ENCODE measurements around the gene HOXC11.

HOXC11 gene

GRCh38 chr12:54022960-54023884, 50.3 kb downstream of the HOXC11 start:
- DNase-seq (ENCODE audit: low spot score), result no peak

DNA sequence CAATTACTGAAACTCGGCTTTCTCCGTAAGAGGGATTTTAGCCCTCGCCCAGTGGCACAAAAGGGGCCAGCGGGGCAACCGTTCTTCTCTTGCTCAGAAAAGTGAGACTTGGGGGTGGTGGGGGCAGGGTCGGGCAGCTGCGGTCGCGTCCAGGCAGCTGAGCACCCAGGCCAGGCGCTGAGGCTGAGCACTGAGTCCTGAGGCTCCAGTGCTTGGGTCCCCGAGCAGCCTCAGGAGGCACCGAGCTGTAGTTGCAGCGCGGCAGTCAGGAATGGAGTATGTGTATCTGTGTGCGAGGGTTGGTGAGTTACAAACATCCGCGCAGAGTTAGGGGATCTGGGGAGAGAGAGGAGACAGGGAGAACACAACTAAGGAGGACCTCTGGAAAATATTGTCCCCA, 51.2 kb downstream of the HOXC11 start:
- no peak for DNase-seq (ENCODE audit: low spot score)

- DNase-seq (ENCODE audit: low spot score), result no peak
Observed at GRCh38 chr12:54024581-54025305, 51.8 kb downstream of the HOXC11 start.

- no peak for DNase-seq (ENCODE audit: low spot score)
Observed at GRCh38 chr12:54025499-54026405, 52.8 kb downstream of the HOXC11 start.

- DNase-seq (ENCODE audit: low spot score), result no peak
Observed at GRCh38 chr12:54026640-54027441, 53.9 kb downstream of the HOXC11 start.

All from COLO829 (cell line).